K562 (cell line): ENCODE data around the gene PARD3B. TPM values are rescaled to one million over a fixed set of nuclear protein-coding genes. Genes with fewer than 3 reads are reported as not detected.
"Not testable (repeated sequence)": the region's sequence is repeated elsewhere in the genome, so short reads cannot be mapped to it uniquely, and the experiment has no call there.

ENCODE experiments used
- ATAC-seq: fragments of 200-7000 bp; cut with Tn5 transposase; 3 replicates; pipeline ENCODE4 v1.9.1; 2020; ENCODE audit warnings: moderate library complexity
- BruUV-seq: library from RNA; stranded (reverse); fragments of 400-500 nt; replicated peaks from 2 replicates; lab custom pipeline; 2021; lab: Mats Ljungman, UMichigan
- CTCF ChIA-PET: fragments of 300-600 bp; formaldehyde crosslinking; extraction: SDS; loops from one replicate; lab custom pipeline; 2021; ENCODE audit warnings: low intra/inter-chr PET ratio; lab: Yijun Ruan, JAX
- POLR2A ChIA-PET: fragments of 300-600, 350-650 bp; sonication (Branson Sonifier 250); formaldehyde crosslinking; extraction: SDS; loops from one replicate; lab custom pipeline; 2021; ENCODE audit warnings: antibody characterized with exemption, inconsistent platforms; lab: Yijun Ruan, JAX
- DNase-seq, 4 experiments: peaks; one replicate each; pipeline versions ENCODE4 v3.0.0 to v3.0.0-alpha.2; 2011 to 2018; ENCODE audit warnings: low spot score in 3 of 4, mixed read lengths in 3 of 4; ENCODE audit errors: extremely low read depth in 1 of 4
- FAIRE-seq: peaks from 2 replicates; lab custom pipeline; 2011; peaks lifted over from hg19 to GRCh38; lab: Jason Lieb, UNC
- H2AFZ ChIP-seq: 2 replicates; pipeline ENCODE4 v1.6.0; 2011; ENCODE audit warnings: low read depth, low read length, control low read depth, inconsistent platforms
- H3K27ac ChIP-seq: fragments of 200-600 bp; 3 replicates; pipeline ENCODE4 v1.8.0; 2011; ENCODE audit warnings: low read depth, mild to moderate bottlenecking, control low read depth, inconsistent platforms, low read length, moderate library complexity, mixed read lengths; ENCODE audit errors: extremely low read depth
- H3K27me3 ChIP-seq, 2 experiments: fragments of 300-600 bp in 1 of 2; 2 replicates in 1 of 2; 3 replicates in 1 of 2; pipeline versions ENCODE4 v1.6.0 to v1.8.0; 2011; ENCODE audit warnings: inconsistent platforms in 2 of 2, low read length in 2 of 2, mild to moderate bottlenecking in 1 of 2, mixed read lengths in 1 of 2, moderate library complexity in 1 of 2; ENCODE audit not compliant: control insufficient read depth in 2 of 2, insufficient read depth in 2 of 2
- H3K36me3 ChIP-seq: fragments of 300-600 bp; 3 replicates; pipeline ENCODE4 v1.8.0; 2011; ENCODE audit warnings: mild to moderate bottlenecking, low read length, inconsistent platforms; ENCODE audit not compliant: control insufficient read depth, insufficient read depth
- H3K4me1 ChIP-seq, 2 experiments: fragments of 200-600 bp in 1 of 2; replicated peaks in 1 of 2; 2 replicates in 1 of 2; 3 replicates in 1 of 2; pipeline versions ENCODE4 v1.5.1 to v1.8.0; 2011; ENCODE audit warnings: inconsistent platforms in 2 of 2, low read length in 2 of 2, mild to moderate bottlenecking in 1 of 2, mixed read lengths in 1 of 2, moderate library complexity in 1 of 2; ENCODE audit not compliant: control insufficient read depth in 2 of 2, insufficient read depth in 2 of 2
- H3K4me2 ChIP-seq: 2 replicates; pipeline ENCODE4 v1.6.1; 2011; ENCODE audit warnings: low read length, control low read depth, inconsistent platforms, mixed read lengths; ENCODE audit not compliant: insufficient read depth
- H3K4me3 ChIP-seq: fragments of 200-600 bp; sonication (generic), shearing (Covaris generic); 2 replicates; pipeline ENCODE4 v1.5.1; 2016; ENCODE audit warnings: control low read depth, inconsistent platforms
- H3K79me2 ChIP-seq: fragments of 200-600 bp; 3 replicates; pipeline ENCODE4 v1.8.0; 2011; ENCODE audit warnings: low read length, inconsistent platforms; ENCODE audit not compliant: control insufficient read depth, insufficient read depth
- H3K9ac ChIP-seq, 2 experiments: 2 replicates each; pipeline versions ENCODE4 v1.6.0 to v1.6.1; 2011; ENCODE audit warnings: low read depth in 2 of 2, low read length in 2 of 2, control low read depth in 1 of 2, inconsistent platforms in 1 of 2, mild to moderate bottlenecking in 1 of 2, mixed read lengths in 1 of 2; ENCODE audit not compliant: insufficient read depth in 1 of 2
- H3K9me1 ChIP-seq: one replicate; pipeline ENCODE4 v1.6.0; 2011; ENCODE audit warnings: inconsistent platforms, mild to moderate bottlenecking, low read length, moderate library complexity; ENCODE audit not compliant: control insufficient read depth, insufficient read depth
- H3K9me3 ChIP-seq: replicated peaks from 2 replicates; pipeline ENCODE4 v1.5.1; 2011; ENCODE audit warnings: low read depth, low read length, inconsistent platforms; ENCODE audit not compliant: control insufficient read depth, insufficient read depth
- H4K20me1 ChIP-seq: replicated peaks from 2 replicates; pipeline ENCODE4 v1.6.1; 2011; ENCODE audit warnings: low read length, inconsistent platforms, mixed read lengths; ENCODE audit not compliant: control insufficient read depth, insufficient read depth
- NUFIP1 ChIP-seq: fragments of 450-650 bp; IDR thresholded peaks from 2 replicates; pipeline ENCODE4 v1.6.1; 2018; ENCODE audit not compliant: partially characterized antibody
- WGBS: fragments of 100-300 bp; shearing (Covaris generic); methylation state at CpG from one replicate; pipeline ENCODE4 v1.1.6; 2016; ENCODE audit warnings: low coverage, mixed read lengths; ENCODE audit not compliant: insufficient coverage; ENCODE audit errors: missing lambda C conversion rate; 5-methylcytosine and 5-hydroxymethylcytosine counted together
- in situ Hi-C: fragments of 300-500 bp; cut with MboI; formaldehyde crosslinking; loops from 4 replicates; pipeline ENCODE4 v1.15.0; 2018; ENCODE audit warnings: inconsistent platforms, mixed read lengths
- intact Hi-C: fragments of 100-400 bp; cut with micrococcal nuclease; formaldehyde crosslinking; loops from 2 replicates; pipeline ENCODE4 v1.14.2; 2022
- polyA plus RNA-seq, 8 experiments: library from polyadenylated mRNA; depleted of rRNA in 4 of 8; stranded (reverse) in 5 of 8; unstranded in 3 of 8; fragments of >200 nt; fragmentation: Nextera tagmentation in 2 of 8; fragmentation: Illumina TruSeq in 1 of 8; extraction: Ambion mirVana in 2 of 8; extraction: Trizol in 1 of 8; gene quantifications; 2 replicates each; pipeline versions ENCODE4 v1.2.1 to v1.2.3, GENCODE V29; 2011 to 2014; ENCODE audit warnings: inconsistent platforms in 1 of 8, missing spikeins in 1 of 8
- total RNA-seq, 7 experiments: library from RNA; depleted of rRNA in 6 of 7; stranded (reverse); fragments of >200 nt in 6 of 7; fragmentation: Illumina TruSeq in 2 of 7; extraction: Trizol in 2 of 7; gene quantifications; 2 replicates each; pipeline versions ENCODE4 v1.2.1 to v1.2.3, GENCODE V29; 2011 to 2021; ENCODE audit warnings: low replicate concordance in 1 of 7
- TF ChIP-seq, protein P1 (sequence below): IDR thresholded peaks from 3 replicates; pipeline ENCODE4 v1.6.1; 2011; ENCODE audit warnings: borderline replicate concordance, mild to moderate bottlenecking, moderate library complexity; ENCODE audit not compliant: insufficient read length; ENCODE audit errors: extremely low read depth

The PARD3B gene
- total and polyA plus RNA-seq, 9 of the 15 experiments (the other 6 are each of a cell fraction or from before 2014, with no cell fraction given) = 0.15 to 3.0 (median 1.1) TPM

DNA sequence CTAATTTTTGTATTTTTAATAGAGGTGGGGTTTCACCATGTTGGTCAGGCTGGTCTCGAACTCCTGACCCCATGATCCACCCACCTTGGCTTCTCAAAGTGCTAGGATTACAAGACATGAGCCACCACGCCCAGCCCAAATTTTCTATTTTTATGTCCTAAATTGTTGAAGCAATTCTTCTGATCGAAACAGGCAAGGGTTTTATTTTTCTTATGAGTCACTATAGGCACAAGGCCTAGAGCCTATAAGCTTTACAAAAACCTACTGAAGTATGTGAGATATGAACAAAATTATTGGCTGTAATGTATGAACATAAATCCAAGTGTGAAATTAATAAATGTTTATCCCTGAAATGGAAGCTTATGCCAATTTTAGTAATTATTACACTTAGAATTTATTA is 672.8 kb downstream of the PARD3B start:
- POLR2A ChIA-PET = no interaction called here
- FAIRE-seq (no peak), ATAC-seq (no peak)
- Histone ChIP-seq H3K9me1 (no peaks in the 10 kb centered on the region), H3K4me1 (no peaks in the 10 kb centered on the region), H3K4me3 (no peak overlapping the region), H3K27ac (no peak overlapping the region), H2AFZ (no peak overlapping the region), H3K4me2 (no peak overlapping the region), H4K20me1 (no peaks in the 10 kb centered on the region), H3K9me3 (no peaks in the 10 kb centered on the region), H3K27me3 (no peaks in the 10 kb centered on the region)
- CTCF ChIA-PET = no interaction called here
- BruUV-seq = no TSS peak
- in situ Hi-C loops (no loop called here), intact Hi-C loops (no loop called here)
- TF ChIP-seq, protein P1, sequence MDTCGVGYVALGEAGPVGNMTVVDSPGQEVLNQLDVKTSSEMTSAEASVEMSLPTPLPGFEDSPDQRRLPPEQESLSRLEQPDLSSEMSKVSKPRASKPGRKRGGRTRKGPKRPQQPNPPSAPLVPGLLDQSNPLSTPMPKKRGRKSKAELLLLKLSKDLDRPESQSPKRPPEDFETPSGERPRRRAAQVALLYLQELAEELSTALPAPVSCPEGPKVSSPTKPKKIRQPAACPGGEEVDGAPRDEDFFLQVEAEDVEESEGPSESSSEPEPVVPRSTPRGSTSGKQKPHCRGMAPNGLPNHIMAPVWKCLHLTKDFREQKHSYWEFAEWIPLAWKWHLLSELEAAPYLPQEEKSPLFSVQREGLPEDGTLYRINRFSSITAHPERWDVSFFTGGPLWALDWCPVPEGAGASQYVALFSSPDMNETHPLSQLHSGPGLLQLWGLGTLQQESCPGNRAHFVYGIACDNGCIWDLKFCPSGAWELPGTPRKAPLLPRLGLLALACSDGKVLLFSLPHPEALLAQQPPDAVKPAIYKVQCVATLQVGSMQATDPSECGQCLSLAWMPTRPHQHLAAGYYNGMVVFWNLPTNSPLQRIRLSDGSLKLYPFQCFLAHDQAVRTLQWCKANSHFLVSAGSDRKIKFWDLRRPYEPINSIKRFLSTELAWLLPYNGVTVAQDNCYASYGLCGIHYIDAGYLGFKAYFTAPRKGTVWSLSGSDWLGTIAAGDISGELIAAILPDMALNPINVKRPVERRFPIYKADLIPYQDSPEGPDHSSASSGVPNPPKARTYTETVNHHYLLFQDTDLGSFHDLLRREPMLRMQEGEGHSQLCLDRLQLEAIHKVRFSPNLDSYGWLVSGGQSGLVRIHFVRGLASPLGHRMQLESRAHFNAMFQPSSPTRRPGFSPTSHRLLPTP = no peak
- TF ChIP-seq NUFIP1 = no peak
- TF ChIP-seq, all 486 proteins: peak for 0
- no peak for DNase-seq
- no peak overlapping the region for H3K9ac ChIP-seq
- H3K79me2 ChIP-seq = no peaks in the 10 kb centered on the region
- H3K36me3 ChIP-seq = no peaks in the 10 kb centered on the region
- 63% methylated on average over 2 of the region's 3 CpGs for WGBS

DNA sequence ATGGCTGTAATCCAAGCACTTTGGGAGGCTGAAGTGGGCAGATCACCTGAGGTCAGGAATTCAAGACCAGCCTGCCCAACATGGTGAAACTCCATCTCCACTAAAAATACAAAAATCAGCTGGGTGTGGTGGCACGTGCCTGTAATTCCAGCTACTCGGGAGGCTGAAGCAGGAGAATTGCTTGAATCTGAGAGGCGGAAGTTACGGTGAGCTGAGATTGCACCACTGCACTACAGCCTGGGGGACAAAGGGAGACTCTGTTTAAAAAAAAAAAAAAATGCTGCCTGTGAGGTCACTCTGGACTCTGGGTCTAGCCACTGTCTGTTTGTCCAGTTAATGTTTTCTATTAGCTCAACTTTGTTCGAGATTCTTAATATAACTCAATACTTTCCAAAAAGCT is 673.5 kb downstream of the PARD3B start:
- H3K4me3 ChIP-seq, H3K9me1 ChIP-seq, H3K79me2 ChIP-seq, H3K36me3 ChIP-seq, H3K9me3 ChIP-seq, H3K27me3 ChIP-seq, intact Hi-C loops, BruUV-seq, H3K4me1 ChIP-seq, CTCF ChIA-PET, ATAC-seq, H3K4me2 ChIP-seq, in situ Hi-C loops, POLR2A ChIA-PET, H2AFZ ChIP-seq, H4K20me1 ChIP-seq, H3K27ac ChIP-seq, DNase-seq, H3K9ac ChIP-seq, FAIRE-seq: not testable (repeated sequence)
- WGBS = 50% methylated on average over 1 of the region's 5 CpGs
